Measurements from ENCODE around the gene DNAI1.

DNAI1 gene

GRCh38 chr9:34502471-34502870 is 43.9 kb downstream of the DNAI1 start:
- no peak for TF ChIP-seq CTCF (IDR thresholded peaks at IDR 0.05; ENCODE audit: low read depth, low read length, missing control alignments)
- no peak for DNase-seq (ENCODE audit: extremely low read depth, low read depth)
- no peak overlapping the region for H3K4me3 ChIP-seq (replicated peaks; ENCODE audit: low read depth, low read length)

- no peak overlapping the region for H3K4me3 ChIP-seq (replicated peaks; ENCODE audit: low read depth, low read length)
- no peak for DNase-seq (ENCODE audit: extremely low read depth, low read depth)
- TF ChIP-seq CTCF (IDR thresholded peaks at IDR 0.05; ENCODE audit: low read depth, low read length, missing control alignments), result no peak
Measured at GRCh38 chr9:34502891-34503290, 44.3 kb downstream of the DNAI1 start.

- H3K4me3 ChIP-seq (replicated peaks; ENCODE audit: low read depth, low read length), result no peak overlapping the region
- no peak for DNase-seq (ENCODE audit: extremely low read depth, low read depth)
- TF ChIP-seq CTCF (IDR thresholded peaks at IDR 0.05; ENCODE audit: low read depth, low read length, missing control alignments), result no peak
Measured at GRCh38 chr9:34503406-34503805, 44.8 kb downstream of the DNAI1 start.

GRCh38 chr9:34505370-34506120 is 46.9 kb downstream of the DNAI1 start:
- DNase-seq (ENCODE audit: extremely low read depth, low read depth), result no peak
- H3K4me3 ChIP-seq (replicated peaks; ENCODE audit: low read depth, low read length), result no peak overlapping the region
- TF ChIP-seq CTCF (IDR thresholded peaks at IDR 0.05; ENCODE audit: low read depth, low read length, missing control alignments), result no peak

GRCh38 chr9:34506623-34507022 is 48.0 kb downstream of the DNAI1 start:
- TF ChIP-seq CTCF (IDR thresholded peaks at IDR 0.05; ENCODE audit: low read depth, low read length, missing control alignments), result no peak
- DNase-seq (ENCODE audit: extremely low read depth, low read depth), result no peak
- no peak overlapping the region for H3K4me3 ChIP-seq (replicated peaks; ENCODE audit: low read depth, low read length)

- no peak for DNase-seq (ENCODE audit: extremely low read depth, low read depth)
- TF ChIP-seq CTCF (IDR thresholded peaks at IDR 0.05; ENCODE audit: low read depth, low read length, missing control alignments), result no peak
- no peak overlapping the region for H3K4me3 ChIP-seq (replicated peaks; ENCODE audit: low read depth, low read length)
Measured at GRCh38 chr9:34507556-34507955, 49.0 kb downstream of the DNAI1 start.

GRCh38 chr9:34507966-34508365 is 49.4 kb downstream of the DNAI1 start:
- no peak for DNase-seq (ENCODE audit: extremely low read depth, low read depth)
- TF ChIP-seq CTCF (IDR thresholded peaks at IDR 0.05; ENCODE audit: low read depth, low read length, missing control alignments), result no peak

More at GRCh38 chr9:34507966-34508365, 49.4 kb downstream of the DNAI1 start:
- H3K4me3 ChIP-seq (replicated peaks; ENCODE audit: low read depth, low read length), result no peak overlapping the region
